Left lobe of liver (tissue), 2 donors: ENCODE results near the gene RAB33A. TPM values are rescaled to one million over a fixed set of nuclear protein-coding genes. Genes with fewer than 3 reads are reported as not detected.
"Not testable (repeated sequence)": the region's sequence is repeated elsewhere in the genome, so short reads cannot be mapped to it uniquely, and the experiment has no call there.

Source experiments
- ATAC-seq: fragments of 200-7000 bp; cut with Tn5 transposase; one replicate; pipeline ENCODE4 v1.9.1; 2020; ENCODE audit warnings: mild to moderate bottlenecking, moderate library complexity
- DNase-seq: peaks from one replicate; pipeline ENCODE4 v3.0.0-alpha.2; 2020; ENCODE audit warnings: low spot score
- total RNA-seq: library from RNA; stranded (reverse); gene quantifications from one replicate; pipeline ENCODE4 v1.2.1, GENCODE V29; 2021
- donor health status: DM: no; HTN: no; CAD: no; lungs with moderate emphysema.
- donor health status: DM: no; HTN: yes; CAD: no.

Gene RAB33A
- total RNA-seq, 1 donor from 2014 or later, result 0.15 TPM

DNA sequence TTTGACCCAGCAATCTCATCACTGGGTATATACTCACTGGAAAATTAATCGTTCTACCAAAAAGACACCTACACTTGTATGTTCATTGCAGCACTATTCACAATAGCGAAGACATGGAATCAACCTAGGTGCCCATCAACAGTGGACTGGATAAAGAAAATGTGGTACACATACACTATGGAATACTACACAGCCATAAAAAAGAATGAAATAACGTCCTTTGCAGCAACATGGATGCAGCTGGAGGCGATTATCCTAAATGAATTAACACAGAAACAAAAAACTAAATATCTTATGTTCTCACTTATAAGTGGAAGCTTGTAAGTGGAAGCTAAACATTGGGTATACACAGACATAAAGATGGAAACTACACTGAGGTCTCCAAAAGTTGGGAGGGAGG lies 59.4 kb downstream of the RAB33A start:
- DNase-seq, ATAC-seq: not testable (repeated sequence)

Other genes starting within 250 kb of the RAB33A start
- 8.1 TPM for gene BCORL1, start 189.3 kb upstream of the RAB33A start, total RNA-seq
- 1.4 TPM for gene ELF4, start 61.5 kb upstream of the RAB33A start, total RNA-seq
- 89.5 TPM for gene AIFM1, start 6.1 kb upstream of the RAB33A start, total RNA-seq
- 1.1 TPM for gene ZNF280C, start 96.9 kb downstream of the RAB33A start, total RNA-seq
- gene SLC25A14, start 168.0 kb downstream of the RAB33A start, total RNA-seq, result 2.3 TPM
- gene GPR119, start 213.7 kb downstream of the RAB33A start, total RNA-seq, result not detected
- gene RBMX2, start 230.0 kb downstream of the RAB33A start, total RNA-seq, result 5.7 TPM